Measurements from ENCODE around the gene SPATA13.
A peak's percentile ranks its signal among the peaks of the same experiment; 100 is the strongest.

Gene SPATA13

GRCh38 chr13:24176351-24177101 lies 16.0 kb downstream of the SPATA13 start:
- no peak for ATAC-seq
- TF ChIP-seq ISL1 (CRISPR knock-in tag; IDR thresholded peaks at IDR 0.05) (peak; percentile 14; the same call in 1 of the 2 replicates), POU6F1 (CRISPR knock-in tag; IDR thresholded peaks at IDR 0.05; ENCODE audit: borderline replicate concordance, low read depth) (no peak), BACH2 (CRISPR knock-in tag; IDR thresholded peaks at IDR 0.05; ENCODE audit: borderline replicate concordance) (no peak)
- TF ChIP-seq, protein P1, sequence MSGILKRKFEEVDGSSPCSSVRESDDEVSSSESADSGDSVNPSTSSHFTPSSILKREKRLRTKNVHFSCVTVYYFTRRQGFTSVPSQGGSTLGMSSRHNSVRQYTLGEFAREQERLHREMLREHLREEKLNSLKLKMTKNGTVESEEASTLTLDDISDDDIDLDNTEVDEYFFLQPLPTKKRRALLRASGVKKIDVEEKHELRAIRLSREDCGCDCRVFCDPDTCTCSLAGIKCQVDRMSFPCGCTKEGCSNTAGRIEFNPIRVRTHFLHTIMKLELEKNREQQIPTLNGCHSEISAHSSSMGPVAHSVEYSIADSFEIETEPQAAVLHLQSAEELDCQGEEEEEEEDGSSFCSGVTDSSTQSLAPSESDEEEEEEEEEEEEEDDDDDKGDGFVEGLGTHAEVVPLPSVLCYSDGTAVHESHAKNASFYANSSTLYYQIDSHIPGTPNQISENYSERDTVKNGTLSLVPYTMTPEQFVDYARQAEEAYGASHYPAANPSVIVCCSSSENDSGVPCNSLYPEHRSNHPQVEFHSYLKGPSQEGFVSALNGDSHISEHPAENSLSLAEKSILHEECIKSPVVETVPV (CRISPR knock-in tag; IDR thresholded peaks at IDR 0.05) = no peak
- TF ChIP-seq, protein P2, sequence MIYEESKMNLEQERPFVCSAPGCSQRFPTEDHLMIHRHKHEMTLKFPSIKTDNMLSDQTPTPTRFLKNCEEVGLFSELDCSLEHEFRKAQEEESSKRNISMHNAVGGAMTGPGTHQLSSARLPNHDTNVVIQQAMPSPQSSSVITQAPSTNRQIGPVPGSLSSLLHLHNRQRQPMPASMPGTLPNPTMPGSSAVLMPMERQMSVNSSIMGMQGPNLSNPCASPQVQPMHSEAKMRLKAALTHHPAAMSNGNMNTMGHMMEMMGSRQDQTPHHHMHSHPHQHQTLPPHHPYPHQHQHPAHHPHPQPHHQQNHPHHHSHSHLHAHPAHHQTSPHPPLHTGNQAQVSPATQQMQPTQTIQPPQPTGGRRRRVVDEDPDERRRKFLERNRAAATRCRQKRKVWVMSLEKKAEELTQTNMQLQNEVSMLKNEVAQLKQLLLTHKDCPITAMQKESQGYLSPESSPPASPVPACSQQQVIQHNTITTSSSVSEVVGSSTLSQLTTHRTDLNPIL (CRISPR knock-in tag; IDR thresholded peaks at IDR 0.05; ENCODE audit: low read depth) = no peak

DNA sequence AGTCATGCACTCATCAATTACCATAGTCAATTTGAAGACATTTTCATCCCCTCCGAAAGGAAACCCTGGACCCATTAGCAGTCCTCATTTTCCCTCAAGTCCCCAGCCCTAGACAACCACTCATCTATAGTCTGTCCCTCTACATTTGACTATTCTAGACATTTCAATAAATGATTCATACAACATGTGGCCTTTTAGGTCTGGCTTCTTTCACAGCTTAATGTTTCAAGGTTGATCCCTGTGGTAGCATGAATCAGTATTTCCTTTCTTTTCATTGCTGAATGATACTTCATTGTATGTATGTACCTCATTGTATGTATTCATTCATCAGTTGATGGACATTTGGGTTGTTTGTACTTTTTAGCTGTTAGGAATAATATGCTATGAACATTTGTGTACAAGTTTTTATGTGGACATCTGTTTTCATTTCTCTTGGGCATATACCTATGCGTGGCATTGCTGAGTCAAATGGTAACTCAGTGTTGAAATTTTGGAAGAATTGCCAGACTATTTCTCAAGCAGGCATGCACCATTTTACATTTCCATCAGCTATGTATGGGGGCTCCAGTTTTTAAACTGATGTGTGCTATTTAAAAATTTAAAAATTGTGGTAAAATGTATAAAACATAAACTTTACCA lies 18.4 kb downstream of the SPATA13 start:
- no peak; the same call in 2 of the 3 replicates for ATAC-seq
- TF ChIP-seq POU6F1 (CRISPR knock-in tag; IDR thresholded peaks at IDR 0.05; ENCODE audit: borderline replicate concordance, low read depth) = no peak
- no peak for TF ChIP-seq ZFP30 (CRISPR knock-in tag; IDR thresholded peaks at IDR 0.05)
- TF ChIP-seq OSR1 (CRISPR knock-in tag; IDR thresholded peaks at IDR 0.05) = no peak
- no peak for TF ChIP-seq CSDC2 (CRISPR knock-in tag; IDR thresholded peaks at IDR 0.05)
- TF ChIP-seq TOX (CRISPR knock-in tag; IDR thresholded peaks at IDR 0.05; ENCODE audit: borderline replicate concordance) = no peak
- TF ChIP-seq ZNF8 (CRISPR knock-in tag; IDR thresholded peaks at IDR 0.05) = no peak
- no peak for TF ChIP-seq TCF4 (CRISPR knock-in tag; IDR thresholded peaks at IDR 0.05; ENCODE audit: borderline replicate concordance)
- TF ChIP-seq, protein P1 (CRISPR knock-in tag; IDR thresholded peaks at IDR 0.05) = no peak
- TF ChIP-seq ZNF565 (CRISPR knock-in tag; conservative IDR thresholded peaks at IDR 0.05; ENCODE audit: low read depth) = no peak
- TF ChIP-seq RARB (CRISPR knock-in tag; IDR thresholded peaks at IDR 0.05) = no peak
- TF ChIP-seq, protein P3, sequence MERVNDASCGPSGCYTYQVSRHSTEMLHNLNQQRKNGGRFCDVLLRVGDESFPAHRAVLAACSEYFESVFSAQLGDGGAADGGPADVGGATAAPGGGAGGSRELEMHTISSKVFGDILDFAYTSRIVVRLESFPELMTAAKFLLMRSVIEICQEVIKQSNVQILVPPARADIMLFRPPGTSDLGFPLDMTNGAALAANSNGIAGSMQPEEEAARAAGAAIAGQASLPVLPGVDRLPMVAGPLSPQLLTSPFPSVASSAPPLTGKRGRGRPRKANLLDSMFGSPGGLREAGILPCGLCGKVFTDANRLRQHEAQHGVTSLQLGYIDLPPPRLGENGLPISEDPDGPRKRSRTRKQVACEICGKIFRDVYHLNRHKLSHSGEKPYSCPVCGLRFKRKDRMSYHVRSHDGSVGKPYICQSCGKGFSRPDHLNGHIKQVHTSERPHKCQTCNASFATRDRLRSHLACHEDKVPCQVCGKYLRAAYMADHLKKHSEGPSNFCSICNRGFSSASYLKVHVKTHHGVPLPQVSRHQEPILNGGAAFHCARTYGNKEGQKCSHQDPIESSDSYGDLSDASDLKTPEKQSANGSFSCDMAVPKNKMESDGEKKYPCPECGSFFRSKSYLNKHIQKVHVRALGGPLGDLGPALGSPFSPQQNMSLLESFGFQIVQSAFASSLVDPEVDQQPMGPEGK (CRISPR knock-in tag; IDR thresholded peaks at IDR 0.05; ENCODE audit: borderline replicate concordance) = no peak
- no peak for TF ChIP-seq ZC3H10 (CRISPR knock-in tag; IDR thresholded peaks at IDR 0.05)
- no peak for TF ChIP-seq ESRRG (CRISPR knock-in tag; IDR thresholded peaks at IDR 0.05)
- TF ChIP-seq ZFP3 (CRISPR knock-in tag; IDR thresholded peaks at IDR 0.05) = no peak
- TF ChIP-seq PPARA (CRISPR knock-in tag; IDR thresholded peaks at IDR 0.05; ENCODE audit: borderline replicate concordance) = no peak
- TF ChIP-seq GLIS3 (CRISPR knock-in tag; IDR thresholded peaks at IDR 0.05) = no peak
- no peak for TF ChIP-seq ZNF70 (CRISPR knock-in tag; IDR thresholded peaks at IDR 0.05)
- no peak for TF ChIP-seq ISL1 (CRISPR knock-in tag; IDR thresholded peaks at IDR 0.05)
- no peak for TF ChIP-seq SNAI2 (CRISPR knock-in tag; IDR thresholded peaks at IDR 0.05)
- TF ChIP-seq, protein P2 (CRISPR knock-in tag; IDR thresholded peaks at IDR 0.05; ENCODE audit: low read depth) = no peak

Measured in SK-N-SH treated with all-trans-retinoic acid at 6 μM for 48 hours (cell line).